Rectal smooth muscle tissue (tissue), 1 donor: ENCODE data around the gene ZSWIM8.
"Not testable (repeated sequence)": the region's sequence is repeated elsewhere in the genome, so short reads cannot be mapped to it uniquely, and the experiment has no call there.

Experiments
- H3K27ac ChIP-seq: one replicate; pipeline ENCODE4 v1.7.0; 2013; ENCODE audit warnings: low read depth, low read length, inconsistent platforms
- H3K27me3 ChIP-seq: one replicate; pipeline ENCODE4 v1.7.0; 2013; ENCODE audit warnings: low read length; ENCODE audit not compliant: control insufficient read depth, insufficient read depth
- H3K36me3 ChIP-seq: one replicate; pipeline ENCODE4 v1.7.0; 2013; ENCODE audit warnings: low read length; ENCODE audit not compliant: control insufficient read depth, insufficient read depth
- H3K4me1 ChIP-seq: one replicate; pipeline ENCODE4 v1.7.0; 2013; ENCODE audit warnings: low read length; ENCODE audit not compliant: control insufficient read depth, insufficient read depth
- H3K4me3 ChIP-seq: one replicate; pipeline ENCODE4 v1.7.0; 2013; ENCODE audit warnings: low read length
- H3K9ac ChIP-seq: one replicate; pipeline ENCODE4 v1.7.0; 2013; ENCODE audit warnings: low read length

Gene ZSWIM8

DNA sequence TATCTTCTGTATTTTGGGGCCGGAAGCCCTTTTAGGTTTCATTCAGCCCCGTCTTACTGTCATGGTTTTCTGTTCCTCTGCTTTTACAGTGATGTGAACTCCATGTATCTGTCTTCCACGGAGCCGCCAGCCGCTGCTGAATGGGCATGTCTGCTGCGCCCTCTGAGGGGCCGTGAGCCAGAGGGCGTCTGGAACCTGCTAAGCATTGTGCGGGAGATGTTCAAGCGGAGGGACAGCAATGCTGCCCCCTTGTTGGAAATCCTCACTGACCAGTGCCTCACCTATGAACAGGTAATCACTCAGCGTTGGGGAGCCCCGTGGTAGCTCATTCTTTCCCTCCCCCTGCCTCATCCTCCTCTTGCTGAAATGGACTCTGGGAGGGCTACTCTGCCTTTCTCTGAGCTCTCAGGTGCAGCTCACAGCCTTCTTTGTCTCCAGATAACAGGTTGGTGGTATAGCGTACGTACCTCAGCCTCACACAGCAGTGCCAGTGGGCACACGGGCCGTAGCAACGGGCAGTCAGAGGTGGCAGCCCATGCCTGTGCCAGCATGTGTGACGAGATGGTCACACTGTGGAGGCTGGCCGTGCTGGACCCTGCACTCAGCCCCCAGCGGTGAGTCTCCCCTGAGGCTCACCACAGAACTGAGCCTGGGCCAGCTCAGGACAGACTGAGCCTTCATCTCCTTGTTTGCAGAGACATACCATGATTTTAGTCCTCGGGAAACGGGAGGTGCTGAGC lies 5.7 kb downstream of the ZSWIM8 start:
- H3K4me3 ChIP-seq = no peak overlapping the region
- no peaks in the 10 kb centered on the region for H3K27me3 ChIP-seq
- H3K9ac ChIP-seq = no peak overlapping the region
- H3K36me3 ChIP-seq = peaks cover 55% of the 10 kb centered on the region
- no peak overlapping the region for H3K27ac ChIP-seq
- H3K4me1 ChIP-seq = peaks cover 17% of the 10 kb centered on the region

DNA sequence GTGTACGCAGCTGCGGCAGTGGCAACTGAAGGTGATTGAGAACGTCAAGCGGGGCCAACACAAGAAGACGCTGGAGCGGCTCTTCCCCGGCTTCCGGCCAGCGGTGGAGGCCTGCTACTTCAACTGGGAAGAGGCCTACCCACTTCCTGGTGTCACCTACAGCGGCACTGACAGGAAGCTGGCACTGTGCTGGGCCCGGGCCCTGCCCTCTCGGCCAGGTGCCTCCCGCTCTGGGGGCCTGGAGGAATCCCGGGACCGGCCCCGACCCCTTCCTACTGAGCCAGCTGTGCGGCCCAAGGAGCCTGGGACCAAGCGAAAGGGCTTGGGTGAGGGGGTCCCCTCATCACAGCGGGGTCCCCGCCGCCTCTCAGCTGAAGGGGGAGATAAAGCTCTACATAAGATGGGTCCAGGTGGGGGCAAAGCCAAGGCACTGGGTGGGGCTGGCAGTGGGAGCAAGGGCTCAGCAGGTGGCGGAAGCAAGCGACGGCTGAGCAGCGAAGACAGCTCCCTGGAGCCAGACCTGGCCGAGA lies 6.5 kb downstream of the ZSWIM8 start:
- Histone ChIP-seq H3K27me3 (no peaks in the 10 kb centered on the region), H3K4me1 (peaks cover 11% of the 10 kb centered on the region), H3K27ac (no peak overlapping the region), H3K4me3 (no peak overlapping the region), H3K36me3 (peaks cover 60% of the 10 kb centered on the region), H3K9ac (no peak overlapping the region)

DNA sequence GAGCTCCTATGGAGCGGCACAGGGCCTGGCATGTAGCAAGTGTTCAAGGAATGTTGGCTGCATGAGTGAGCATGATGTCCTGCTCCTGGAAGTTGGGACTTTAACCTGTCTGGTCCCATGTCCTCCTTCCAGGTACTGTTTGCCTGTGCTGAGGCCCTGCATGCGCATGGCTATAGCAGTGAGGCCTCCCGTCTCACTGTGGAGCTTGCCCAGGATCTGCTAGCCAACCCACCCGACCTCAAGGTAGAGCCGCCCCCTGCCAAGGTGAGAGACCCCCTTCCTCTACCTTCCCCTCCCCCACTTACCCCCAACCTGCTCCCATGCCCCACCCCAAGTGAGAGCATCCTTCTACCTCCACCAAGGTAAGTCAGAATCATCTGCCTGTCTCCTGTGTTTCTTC lies 8.1 kb downstream of the ZSWIM8 start:
- no peaks in the 10 kb centered on the region for H3K27me3 ChIP-seq
- no peak overlapping the region for H3K4me3 ChIP-seq
- H3K36me3 ChIP-seq = peaks cover 74% of the 10 kb centered on the region
- H3K4me1 ChIP-seq = peaks cover under 1% of the 10 kb centered on the region
- no peak overlapping the region for H3K9ac ChIP-seq
- H3K27ac ChIP-seq = no peak overlapping the region

GRCh38 chr10:73795491-73795890 lies 10.1 kb downstream of the ZSWIM8 start:
- H3K36me3 ChIP-seq = peaks cover 68% of the 10 kb centered on the region

DNA sequence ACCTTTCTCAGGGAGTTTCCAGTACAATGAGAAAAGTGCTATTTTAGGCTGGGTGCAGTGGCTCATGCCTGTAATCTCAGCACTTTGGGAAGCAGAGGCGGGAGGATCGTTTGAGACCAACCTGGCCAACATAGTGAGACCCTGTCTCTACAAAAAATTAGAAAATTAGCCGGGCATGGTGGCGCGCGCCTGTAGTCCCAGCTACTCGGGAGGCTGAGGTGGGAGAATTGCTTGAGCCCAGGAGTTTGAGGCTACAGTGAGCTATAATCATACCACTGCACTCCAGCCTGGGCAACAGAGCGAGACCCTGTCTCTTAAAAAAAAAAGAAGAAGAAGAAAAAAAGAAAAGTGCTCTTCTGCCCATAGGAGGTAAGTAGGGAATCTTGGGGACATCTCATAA lies 10.6 kb downstream of the ZSWIM8 start:
- not testable (repeated sequence) for H3K4me1 ChIP-seq, H3K27me3 ChIP-seq, H3K4me3 ChIP-seq, H3K9ac ChIP-seq, H3K27ac ChIP-seq
- H3K36me3 ChIP-seq = peaks cover 67% of the 10 kb centered on the region

More at GRCh38 chr10:73795491-73795890, 10.1 kb downstream of the ZSWIM8 start:
- not testable (repeated sequence) for H3K4me3 ChIP-seq, H3K27me3 ChIP-seq, H3K9ac ChIP-seq, H3K27ac ChIP-seq, H3K4me1 ChIP-seq

GRCh38 chr10:73796766-73797165 lies 11.4 kb downstream of the ZSWIM8 start:
- no peak overlapping the region for H3K9ac ChIP-seq
- H3K27me3 ChIP-seq = no peaks in the 10 kb centered on the region
- H3K4me1 ChIP-seq = no peaks in the 10 kb centered on the region
- H3K36me3 ChIP-seq = peaks cover 64% of the 10 kb centered on the region
- no peak overlapping the region for H3K4me3 ChIP-seq
- no peak overlapping the region for H3K27ac ChIP-seq

DNA sequence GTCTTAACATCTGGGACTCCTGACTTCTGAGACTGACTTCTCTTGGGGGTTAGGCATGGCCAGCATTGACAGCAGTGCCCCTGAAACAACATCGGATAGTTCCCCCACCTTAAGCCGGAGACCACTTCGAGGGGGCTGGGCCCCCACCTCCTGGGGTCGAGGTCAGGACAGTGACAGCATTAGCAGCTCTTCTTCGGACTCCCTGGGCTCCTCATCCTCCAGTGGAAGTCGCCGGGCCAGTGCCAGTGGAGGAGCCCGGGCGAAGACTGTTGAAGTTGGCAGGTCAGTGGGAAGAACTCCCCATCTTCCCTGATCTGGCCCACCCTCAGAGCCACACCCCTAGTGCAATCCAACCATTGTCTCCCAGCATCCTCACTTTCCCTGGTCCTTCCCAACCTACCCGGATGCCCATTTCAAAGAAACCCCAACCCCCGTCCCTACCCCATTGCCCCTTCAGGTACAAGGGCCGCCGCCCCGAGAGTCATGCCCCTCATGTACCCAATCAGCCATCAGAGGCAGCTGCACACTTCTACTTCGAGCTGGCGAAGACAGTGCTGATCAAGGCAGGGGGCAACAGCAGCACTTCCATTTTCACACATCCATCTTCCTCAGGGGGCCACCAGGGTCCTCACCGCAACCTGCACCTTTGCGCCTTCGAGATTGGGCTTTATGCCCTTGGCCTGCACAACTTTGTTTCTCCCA lies 12.1 kb downstream of the ZSWIM8 start:
- Histone ChIP-seq H3K4me3 (no peak overlapping the region), H3K36me3 (peaks cover 67% of the 10 kb centered on the region), H3K9ac (no peak overlapping the region), H3K4me1 (no peaks in the 10 kb centered on the region), H3K27me3 (no peaks in the 10 kb centered on the region), H3K27ac (no peak overlapping the region)

GRCh38 chr10:73798087-73798486 lies 12.7 kb downstream of the ZSWIM8 start:
- Histone ChIP-seq H3K36me3 (peaks cover 67% of the 10 kb centered on the region), H3K9ac (no peak overlapping the region), H3K27ac (no peak overlapping the region), H3K4me1 (no peaks in the 10 kb centered on the region), H3K4me3 (no peak overlapping the region), H3K27me3 (no peaks in the 10 kb centered on the region)

DNA sequence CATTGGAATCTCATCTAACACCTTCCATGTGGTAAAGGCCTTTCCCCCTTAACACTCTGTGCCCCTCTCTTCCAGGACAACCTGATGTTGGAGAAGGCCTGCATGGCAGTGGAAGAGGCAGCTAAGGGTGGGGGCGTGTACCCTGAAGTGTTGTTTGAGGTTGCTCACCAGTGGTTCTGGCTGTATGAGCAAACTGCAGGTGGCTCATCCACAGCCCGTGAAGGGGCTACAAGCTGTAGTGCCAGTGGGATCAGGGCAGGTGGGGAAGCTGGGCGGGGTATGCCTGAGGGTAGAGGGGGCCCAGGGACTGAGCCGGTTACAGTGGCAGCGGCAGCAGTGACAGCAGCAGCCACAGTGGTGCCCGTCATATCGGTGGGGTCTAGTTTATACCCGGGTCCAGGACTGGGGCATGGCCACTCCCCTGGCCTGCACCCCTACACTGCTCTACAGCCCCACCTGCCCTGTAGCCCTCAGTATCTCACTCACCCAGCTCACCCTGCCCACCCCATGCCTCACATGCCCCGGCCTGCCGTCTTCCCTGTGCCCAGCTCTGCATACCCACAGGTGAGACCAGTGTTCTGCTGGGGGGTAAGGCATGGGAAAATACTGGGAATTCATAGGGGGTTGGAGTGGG lies 13.6 kb downstream of the ZSWIM8 start:
- H3K27ac ChIP-seq = no peak overlapping the region
- H3K27me3 ChIP-seq = no peaks in the 10 kb centered on the region
- H3K4me1 ChIP-seq = no peaks in the 10 kb centered on the region
- H3K36me3 ChIP-seq = peaks cover 67% of the 10 kb centered on the region
- H3K9ac ChIP-seq = no peak overlapping the region
- H3K4me3 ChIP-seq = no peak overlapping the region

DNA sequence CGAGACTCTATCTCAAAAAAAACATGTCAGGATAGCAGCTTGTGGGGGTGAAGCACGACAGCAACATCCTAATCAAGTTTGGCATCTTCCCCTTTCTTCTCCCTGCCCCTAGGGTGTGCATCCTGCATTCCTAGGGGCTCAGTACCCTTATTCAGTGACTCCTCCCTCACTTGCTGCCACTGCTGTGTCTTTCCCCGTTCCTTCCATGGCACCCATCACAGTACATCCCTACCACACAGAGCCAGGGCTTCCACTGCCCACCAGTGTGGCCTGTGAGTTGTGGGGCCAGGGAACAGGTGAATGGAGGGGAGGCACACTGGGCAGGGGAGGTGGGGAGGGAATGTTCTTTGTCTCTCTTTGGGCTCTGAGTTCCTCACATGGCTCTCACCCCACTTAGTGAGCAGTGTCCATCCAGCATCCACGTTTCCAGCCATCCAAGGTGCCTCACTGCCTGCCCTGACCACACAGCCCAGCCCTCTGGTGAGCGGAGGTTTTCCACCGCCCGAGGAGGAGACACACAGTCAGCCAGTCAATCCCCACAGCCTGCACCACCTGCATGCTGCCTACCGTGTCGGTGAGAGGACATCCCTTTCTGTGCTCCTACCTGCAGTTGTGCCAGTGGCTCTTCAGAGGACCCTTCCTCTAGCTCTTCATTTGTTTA lies 14.6 kb downstream of the ZSWIM8 start:
- no peak overlapping the region for H3K27ac ChIP-seq
- no peaks in the 10 kb centered on the region for H3K27me3 ChIP-seq
- H3K36me3 ChIP-seq = peaks cover 60% of the 10 kb centered on the region
- H3K4me1 ChIP-seq = no peaks in the 10 kb centered on the region
- no peak overlapping the region for H3K9ac ChIP-seq
- H3K4me3 ChIP-seq = no peak overlapping the region

DNA sequence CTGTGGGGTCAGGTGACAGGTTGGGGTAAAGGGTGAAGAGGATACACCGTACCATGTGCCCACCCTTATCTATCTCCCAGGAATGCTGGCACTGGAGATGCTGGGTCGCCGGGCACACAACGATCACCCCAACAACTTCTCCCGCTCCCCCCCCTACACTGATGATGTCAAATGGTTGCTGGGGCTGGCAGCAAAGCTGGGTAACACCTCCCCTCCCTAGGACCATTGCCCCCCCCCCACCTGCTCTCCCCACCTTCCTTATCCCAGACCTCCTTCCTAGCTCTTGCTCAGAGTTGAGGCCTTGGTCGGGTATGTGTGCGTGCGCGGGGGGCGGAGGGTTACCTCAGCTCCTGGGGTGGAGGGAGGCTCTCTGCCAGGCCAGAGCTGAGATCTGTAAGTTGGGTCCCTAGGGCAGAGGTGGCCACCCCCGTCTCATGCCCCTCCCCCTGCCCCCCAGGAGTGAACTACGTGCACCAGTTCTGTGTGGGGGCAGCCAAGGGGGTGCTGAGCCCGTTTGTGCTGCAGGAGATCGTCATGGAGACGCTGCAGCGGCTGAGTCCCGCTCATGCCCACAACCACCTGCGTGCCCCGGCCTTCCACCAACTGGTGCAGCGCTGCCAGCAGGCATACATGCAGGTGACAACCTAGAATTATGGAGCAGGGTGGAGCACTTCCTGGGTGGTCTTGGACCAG lies 15.3 kb downstream of the ZSWIM8 start:
- no peak overlapping the region for H3K27ac ChIP-seq

DNA sequence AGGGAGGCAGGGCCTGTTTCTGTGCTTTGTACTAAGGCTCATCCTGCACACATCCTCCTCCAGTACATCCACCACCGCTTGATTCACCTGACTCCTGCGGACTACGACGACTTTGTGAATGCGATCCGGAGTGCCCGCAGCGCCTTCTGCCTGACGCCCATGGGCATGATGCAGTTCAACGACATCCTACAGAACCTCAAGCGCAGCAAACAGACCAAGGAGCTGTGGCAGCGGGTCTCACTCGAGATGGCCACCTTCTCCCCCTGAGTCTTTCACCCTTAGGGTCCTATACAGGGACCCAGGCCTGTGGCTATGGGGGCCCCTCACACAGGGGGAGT lies 15.8 kb downstream of the ZSWIM8 start:
- Histone ChIP-seq H3K4me1 (no peaks in the 10 kb centered on the region), H3K4me3 (no peak overlapping the region), H3K27me3 (no peaks in the 10 kb centered on the region), H3K27ac (no peak overlapping the region), H3K36me3 (peaks cover 63% of the 10 kb centered on the region), H3K9ac (no peak overlapping the region)

More for the DNA sequence above, 15.3 kb downstream of the ZSWIM8 start:
- Histone ChIP-seq H3K27me3 (no peaks in the 10 kb centered on the region), H3K4me3 (no peak overlapping the region), H3K36me3 (peaks cover 58% of the 10 kb centered on the region), H3K9ac (no peak overlapping the region), H3K4me1 (no peaks in the 10 kb centered on the region)
